HG03354 (cell line): ENCODE measurements around the gene FAM200C.

ENCODE experiments used
- ATAC-seq: cut with Tn5 transposase; IDR thresholded peaks from one replicate; pipeline ENCODE4 v1.9.1; 2021; ENCODE audit warnings: mild to moderate bottlenecking; ENCODE audit not compliant: unreplicated experiment, poor library complexity, severe bottlenecking

FAM200C gene

GRCh38 chr5:160349249-160349934, 50.5 kb downstream of the FAM200C start:
- ATAC-seq: no peak

GRCh38 chr5:160348080-160348479, 51.8 kb downstream of the FAM200C start:
- ATAC-seq: no peak

- no peak for ATAC-seq
These were observed 52.4 kb downstream of the FAM200C start for GRCh38 chr5:160347448-160347847.
